ENCODE measurements around the gene AKAP10. TPM values are rescaled to one million over a fixed set of nuclear protein-coding genes. Genes with fewer than 3 reads are reported as not detected.
A peak's percentile ranks its signal among the peaks of the same experiment; 100 is the strongest.

AKAP10 gene
- total and polyA plus RNA-seq, 4 experiments from 2014 or later: 23.5 to 72.1 (median 44.4) TPM

DNA sequence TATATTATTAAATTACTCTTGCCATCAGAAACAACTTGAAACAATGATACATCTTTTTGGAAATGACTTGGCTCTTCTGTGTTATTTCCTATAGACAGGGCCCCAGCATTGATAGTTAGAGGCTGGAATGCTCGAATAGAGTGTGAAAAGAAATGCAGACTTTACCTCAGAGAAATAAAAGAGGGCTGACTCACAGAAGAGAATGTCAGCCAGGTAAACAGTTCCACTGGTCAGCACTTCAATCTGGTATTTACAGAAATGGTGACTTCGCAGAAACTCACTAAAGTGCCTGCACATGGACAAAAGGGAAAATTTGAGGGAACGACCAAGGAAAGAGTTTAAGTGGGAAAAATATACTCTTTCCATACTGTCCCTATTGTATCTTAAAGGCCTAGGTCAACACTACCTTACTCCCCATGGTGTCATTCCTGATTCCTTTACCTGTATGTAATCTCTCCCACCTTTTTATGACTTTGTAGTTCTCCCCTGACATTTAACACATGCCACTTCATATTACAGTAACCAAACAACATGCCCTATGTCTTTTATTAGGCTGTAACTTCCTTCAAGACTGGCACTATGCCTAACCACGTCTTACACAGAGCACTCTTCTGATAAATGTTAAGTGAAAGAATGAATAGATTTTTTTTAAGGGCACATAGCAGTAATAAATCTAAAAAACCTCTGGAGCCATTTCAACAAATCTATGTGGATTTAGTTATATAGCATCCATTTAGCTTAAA, 36.7 kb downstream of the AKAP10 start:
- intact Hi-C loops (cut with micrococcal nuclease): no loop called here
- peaks cover 15% of the 10 kb centered on the region for H3K4me1 ChIP-seq (ENCODE audit: insufficient read depth, low read length)
- Mint-ChIP-seq H3K36me3 (peaks cover 34 to 76% of the 10 kb centered on the region in 2 donors), H3K27me3 (no peaks in the 10 kb centered on the region), H3K4me3 (no peak overlapping the region), H3K27ac (peak overlapping the region in 5 of 7 donors; percentile 37 to 67 (median 50)), H3K9me3 (no peaks in the 10 kb centered on the region), H3K4me1 (peaks cover 20 to 41% (median 30%) of the 10 kb centered on the region in 4 donors)
- ChIA-PET POLR2A (ENCODE audit: partially characterized antibody) (no interaction called here), CTCF (ENCODE audit: partially characterized antibody) (interaction anchor here (0.7 kb wide), 1 partner anchor 601 kb away, joined by 3 read pairs; no protein-coding TSS in a partner anchor)
- no peak overlapping the region for H3K4me3 ChIP-seq (ENCODE audit: low read length in 2 of 2)
- H3K9me3 ChIP-seq (ENCODE audit: control insufficient read depth in 1 of 2, low read length in 2 of 2): no peaks in the 10 kb centered on the region
- H3K27me3 ChIP-seq (ENCODE audit: insufficient read depth, low read length): no peaks in the 10 kb centered on the region
- H3K27ac ChIP-seq (ENCODE audit: low read depth, low read length): no peak overlapping the region
- peaks cover 46% of the 10 kb centered on the region for H3K36me3 ChIP-seq (ENCODE audit: insufficient read depth, low read length)
- DNase-seq: no peak

DNA sequence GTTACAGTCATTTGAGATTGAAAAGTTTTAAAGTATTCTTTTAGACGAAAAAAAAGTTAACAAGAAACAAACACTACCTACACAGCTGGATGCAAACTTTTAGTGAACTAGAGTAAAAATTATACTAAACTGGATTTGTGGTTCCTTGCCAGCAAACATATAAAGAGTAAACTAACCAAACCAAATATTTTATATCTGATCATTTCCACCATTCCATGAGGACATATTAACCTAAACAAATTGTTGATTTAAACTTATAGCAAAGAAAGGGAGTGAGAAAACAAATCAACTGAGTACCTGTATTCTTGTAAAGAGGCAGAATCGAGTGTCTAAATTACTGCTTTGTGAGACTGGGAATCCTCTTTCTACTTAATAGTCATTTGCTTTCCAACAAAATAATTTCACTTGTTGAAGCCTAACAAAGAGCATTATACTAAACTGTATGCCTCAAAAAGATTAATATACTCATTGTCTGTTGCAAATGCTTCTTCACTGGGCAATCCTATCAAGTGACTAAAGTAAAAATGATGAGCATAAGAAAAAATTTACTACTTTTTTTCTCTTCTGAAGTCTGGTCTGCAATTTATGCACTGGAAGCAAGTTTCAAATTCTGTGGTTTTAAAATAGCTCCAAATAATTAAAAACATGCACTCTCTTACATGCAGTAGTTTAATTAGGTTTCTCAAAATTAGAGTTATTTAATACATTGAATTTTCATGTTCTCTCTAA, 37.5 kb downstream of the AKAP10 start:
- Histone ChIP-seq H3K9me3 (ENCODE audit: control insufficient read depth in 1 of 2, low read length in 2 of 2) (no peaks in the 10 kb centered on the region), H3K36me3 (ENCODE audit: insufficient read depth, low read length) (peaks cover 46% of the 10 kb centered on the region), H3K4me3 (ENCODE audit: low read length in 2 of 2) (no peak overlapping the region), H3K27me3 (ENCODE audit: insufficient read depth, low read length) (no peaks in the 10 kb centered on the region), H3K4me1 (ENCODE audit: insufficient read depth, low read length) (peaks cover 10% of the 10 kb centered on the region), H3K27ac (ENCODE audit: low read depth, low read length) (no peak overlapping the region)
- DNase-seq: no peak
- no peaks in the 10 kb centered on the region for H3K27me3 Mint-ChIP-seq
- CTCF ChIA-PET (ENCODE audit: partially characterized antibody): interaction anchor here (0.7 kb wide), 1 partner anchor 602 kb away, joined by 3 read pairs; no protein-coding TSS in a partner anchor
- H3K9me3 Mint-ChIP-seq: no peaks in the 10 kb centered on the region
- intact Hi-C loops (cut with micrococcal nuclease): no loop called here
- no peak overlapping the region for H3K4me3 Mint-ChIP-seq
- POLR2A ChIA-PET (ENCODE audit: partially characterized antibody): no interaction called here
- H3K27ac Mint-ChIP-seq: peak overlapping the region in 1 of 7 donors; percentile 36
- peaks cover 29 to 74% of the 10 kb centered on the region in 2 donors for H3K36me3 Mint-ChIP-seq
- H3K4me1 Mint-ChIP-seq: peaks cover 16 to 37% (median 25%) of the 10 kb centered on the region in 4 donors

- peaks cover 28 to 70% of the 10 kb centered on the region in 2 donors for H3K36me3 Mint-ChIP-seq
- Histone ChIP-seq H3K27ac (ENCODE audit: low read depth, low read length) (no peak overlapping the region), H3K9me3 (ENCODE audit: control insufficient read depth in 1 of 2, low read length in 2 of 2) (no peaks in the 10 kb centered on the region), H3K27me3 (ENCODE audit: insufficient read depth, low read length) (no peaks in the 10 kb centered on the region), H3K36me3 (ENCODE audit: insufficient read depth, low read length) (peaks cover 48% of the 10 kb centered on the region), H3K4me3 (ENCODE audit: low read length in 2 of 2) (no peak overlapping the region), H3K4me1 (ENCODE audit: insufficient read depth, low read length) (peaks cover 6% of the 10 kb centered on the region)
- no peaks in the 10 kb centered on the region for H3K9me3 Mint-ChIP-seq
- intact Hi-C loops (cut with micrococcal nuclease): no loop called here
- H3K4me3 Mint-ChIP-seq: no peak overlapping the region
- no peaks in the 10 kb centered on the region for H3K27me3 Mint-ChIP-seq
- CTCF ChIA-PET (ENCODE audit: partially characterized antibody): no interaction called here
- DNase-seq: no peak
- POLR2A ChIA-PET (ENCODE audit: partially characterized antibody): no interaction called here
- peaks cover 8 to 24% (median 15%) of the 10 kb centered on the region in 4 donors for H3K4me1 Mint-ChIP-seq
- peak overlapping the region in 1 of 7 donors; percentile 75 for H3K27ac Mint-ChIP-seq
Measured at GRCh38 chr17:19938736-19939135, 38.9 kb downstream of the AKAP10 start.

GRCh38 chr17:19937522-19937921, 40.1 kb downstream of the AKAP10 start:
- peaks cover 5 to 13% (median 6%) of the 10 kb centered on the region in 4 donors for H3K4me1 Mint-ChIP-seq
- H3K4me3 Mint-ChIP-seq: no peak overlapping the region
- H3K9me3 ChIP-seq (ENCODE audit: control insufficient read depth in 1 of 2, low read length in 2 of 2): no peaks in the 10 kb centered on the region
- DNase-seq: no peak
- no peaks in the 10 kb centered on the region for H3K27me3 ChIP-seq (ENCODE audit: insufficient read depth, low read length)
- peaks cover 2% of the 10 kb centered on the region for H3K4me1 ChIP-seq (ENCODE audit: insufficient read depth, low read length)
- H3K27ac Mint-ChIP-seq: no peak overlapping the region
- intact Hi-C loops (cut with micrococcal nuclease): no loop called here
- peaks cover 32 to 65% of the 10 kb centered on the region in 2 donors for H3K36me3 Mint-ChIP-seq
- no peak overlapping the region for H3K27ac ChIP-seq (ENCODE audit: low read depth, low read length)
- H3K36me3 ChIP-seq (ENCODE audit: insufficient read depth, low read length): peaks cover 56% of the 10 kb centered on the region
- POLR2A ChIA-PET (ENCODE audit: partially characterized antibody): no interaction called here
- CTCF ChIA-PET (ENCODE audit: partially characterized antibody): no interaction called here
- no peaks in the 10 kb centered on the region for H3K27me3 Mint-ChIP-seq
- no peak overlapping the region for H3K4me3 ChIP-seq (ENCODE audit: low read length in 2 of 2)
- no peaks in the 10 kb centered on the region for H3K9me3 Mint-ChIP-seq

- no peaks in the 10 kb centered on the region for H3K27me3 Mint-ChIP-seq
- CTCF ChIA-PET (ENCODE audit: partially characterized antibody): interaction anchor here (1.4 to 1.8 kb wide), 2 partner anchors 69 to 158 kb away, joined by 3 to 5 read pairs; no protein-coding TSS in a partner anchor
- no peaks in the 10 kb centered on the region for H3K9me3 Mint-ChIP-seq
- DNase-seq: no peak
- Histone ChIP-seq H3K4me3 (ENCODE audit: low read length in 2 of 2) (no peak overlapping the region), H3K27me3 (ENCODE audit: insufficient read depth, low read length) (no peaks in the 10 kb centered on the region), H3K36me3 (ENCODE audit: insufficient read depth, low read length) (peaks cover 53% of the 10 kb centered on the region), H3K27ac (ENCODE audit: low read depth, low read length) (no peak overlapping the region), H3K9me3 (ENCODE audit: control insufficient read depth in 1 of 2, low read length in 2 of 2) (no peaks in the 10 kb centered on the region), H3K4me1 (ENCODE audit: insufficient read depth, low read length) (no peaks in the 10 kb centered on the region)
- peaks cover 0 to 5% (median 2%) of the 10 kb centered on the region in 4 donors for H3K4me1 Mint-ChIP-seq
- no peak overlapping the region for H3K4me3 Mint-ChIP-seq
- intact Hi-C loops (cut with micrococcal nuclease): no loop called here
- POLR2A ChIA-PET (ENCODE audit: partially characterized antibody): interaction anchor here (1.6 kb wide), 1 partner anchor 68 kb away, joined by 6 read pairs; the partner anchor contains the start of gene ULK2
- H3K36me3 Mint-ChIP-seq: peaks cover 37 to 59% of the 10 kb centered on the region in 2 donors
- H3K27ac Mint-ChIP-seq: no peak overlapping the region
Measured at GRCh38 chr17:19935169-19935568, 42.5 kb downstream of the AKAP10 start.

DNA sequence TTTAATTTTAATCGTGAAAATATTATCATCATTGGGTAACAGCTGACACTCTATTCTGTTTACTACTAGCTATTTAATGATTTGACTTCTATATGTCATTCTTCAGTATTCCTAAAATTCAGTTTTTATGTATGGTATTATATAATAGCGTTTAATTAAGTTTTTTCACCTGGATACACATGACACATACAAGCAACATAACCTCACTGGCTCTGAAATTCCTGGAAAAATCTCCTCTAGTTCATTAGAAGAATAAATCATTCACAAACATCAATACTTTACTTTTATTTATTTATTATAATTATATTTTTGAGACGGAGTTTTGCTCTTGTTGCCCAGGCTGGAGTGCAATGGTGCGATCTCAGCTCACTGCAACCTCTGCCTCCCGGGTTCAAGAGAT, 44.0 kb downstream of the AKAP10 start:
- no peak overlapping the region for H3K4me3 Mint-ChIP-seq
- peaks cover 45% of the 10 kb centered on the region for H3K36me3 ChIP-seq (ENCODE audit: insufficient read depth, low read length)
- no peak overlapping the region for H3K4me3 ChIP-seq (ENCODE audit: low read length in 2 of 2)
- H3K27ac Mint-ChIP-seq: no peak overlapping the region
- no peaks in the 10 kb centered on the region for H3K27me3 Mint-ChIP-seq
- peaks cover 38 to 57% of the 10 kb centered on the region in 2 donors for H3K36me3 Mint-ChIP-seq
- H3K9me3 ChIP-seq (ENCODE audit: control insufficient read depth in 1 of 2, low read length in 2 of 2): no peaks in the 10 kb centered on the region
- no peak overlapping the region for H3K27ac ChIP-seq (ENCODE audit: low read depth, low read length)
- no peaks in the 10 kb centered on the region for H3K27me3 ChIP-seq (ENCODE audit: insufficient read depth, low read length)
- no peaks in the 10 kb centered on the region for H3K9me3 Mint-ChIP-seq
- DNase-seq: no peak
- CTCF ChIA-PET (ENCODE audit: partially characterized antibody): interaction anchor here (1.1 kb wide), 1 partner anchor 59 kb away, joined by 3 read pairs; no protein-coding TSS in a partner anchor
- POLR2A ChIA-PET (ENCODE audit: partially characterized antibody): no interaction called here
- intact Hi-C loops (cut with micrococcal nuclease): no loop called here
- no peaks in the 10 kb centered on the region for H3K4me1 ChIP-seq (ENCODE audit: insufficient read depth, low read length)
- peaks cover 0 to 2% (median 0%) of the 10 kb centered on the region in 4 donors for H3K4me1 Mint-ChIP-seq

DNA sequence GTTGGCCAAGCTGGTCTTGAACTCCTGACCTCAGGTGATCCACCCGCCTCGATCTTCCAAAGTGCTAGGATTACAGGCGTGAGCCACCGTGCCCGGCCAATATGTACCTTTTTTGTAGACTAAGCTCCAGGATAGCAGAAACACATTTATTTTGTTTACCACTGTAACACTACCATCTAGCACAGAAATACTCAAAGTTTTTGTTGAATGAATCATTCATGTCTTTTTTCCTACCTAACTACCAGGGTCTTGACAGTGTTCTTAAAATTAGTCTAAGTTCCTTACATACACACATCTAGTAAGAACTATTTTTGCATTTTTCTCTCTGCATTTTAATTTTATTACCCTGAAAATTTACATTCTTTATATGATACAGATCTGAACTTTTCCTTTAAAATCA, 44.4 kb downstream of the AKAP10 start:
- Mint-ChIP-seq H3K27me3 (no peaks in the 10 kb centered on the region), H3K9me3 (no peaks in the 10 kb centered on the region), H3K4me1 (peaks cover 0 to 2% (median 0%) of the 10 kb centered on the region in 4 donors), H3K27ac (peak overlapping the region in 1 of 7 donors; percentile 13), H3K4me3 (no peak overlapping the region), H3K36me3 (peaks cover 41 to 57% of the 10 kb centered on the region in 2 donors)
- no peaks in the 10 kb centered on the region for H3K4me1 ChIP-seq (ENCODE audit: insufficient read depth, low read length)
- peaks cover 43% of the 10 kb centered on the region for H3K36me3 ChIP-seq (ENCODE audit: insufficient read depth, low read length)
- CTCF ChIA-PET (ENCODE audit: partially characterized antibody): interaction anchor here (1.1 kb wide), 1 partner anchor 60 kb away, joined by 3 read pairs; no protein-coding TSS in a partner anchor
- no peaks in the 10 kb centered on the region for H3K9me3 ChIP-seq (ENCODE audit: control insufficient read depth in 1 of 2, low read length in 2 of 2)
- intact Hi-C loops (cut with micrococcal nuclease): no loop called here
- H3K4me3 ChIP-seq (ENCODE audit: low read length in 2 of 2): no peak overlapping the region
- H3K27me3 ChIP-seq (ENCODE audit: insufficient read depth, low read length): no peaks in the 10 kb centered on the region
- H3K27ac ChIP-seq (ENCODE audit: low read depth, low read length): no peak overlapping the region
- DNase-seq: no peak
- POLR2A ChIA-PET (ENCODE audit: partially characterized antibody): no interaction called here

Measured in CD4-positive, alpha-beta memory T cell (primary cell).